COLO829 (cell line): ENCODE data around the gene ZNF202.

Experiments used
- DNase-seq: peaks from one replicate; pipeline ENCODE4 v3.0.0; 2012; ENCODE audit warnings: low spot score

ZNF202 gene

DNA sequence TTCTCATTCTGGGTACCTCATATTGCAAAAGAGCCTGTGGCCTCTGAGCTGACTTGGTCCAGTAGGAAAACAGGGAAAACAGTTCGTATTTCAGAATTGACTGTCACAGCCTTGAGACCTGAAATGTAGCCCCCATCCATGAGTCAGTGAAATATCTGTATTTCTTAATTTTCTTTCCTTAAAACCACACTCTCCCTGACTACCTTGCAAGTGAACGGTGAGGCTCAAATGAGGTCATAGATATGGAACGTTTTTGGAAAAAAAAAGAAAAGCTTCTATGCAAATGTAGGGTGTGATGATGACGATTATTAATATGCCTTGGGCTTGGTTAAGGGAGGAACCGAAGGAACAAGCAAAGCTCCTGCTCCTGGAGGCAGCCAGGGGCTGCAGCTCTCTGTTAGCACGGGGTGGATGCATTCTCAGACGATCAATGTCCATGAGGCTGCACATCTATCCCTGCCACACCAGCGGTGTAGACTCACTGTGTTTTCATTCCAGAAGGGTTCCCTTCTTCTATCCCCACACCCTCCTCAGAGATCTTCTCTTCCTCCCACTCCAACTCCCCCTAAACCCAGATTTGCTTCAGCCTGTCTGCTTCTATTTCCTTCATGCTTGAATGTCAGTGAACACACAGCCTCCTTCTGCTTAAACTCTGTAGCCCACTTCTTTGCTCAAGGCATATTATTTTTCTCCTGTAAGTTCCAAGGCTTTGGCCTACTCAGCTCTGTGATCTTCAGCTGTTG lies 57.9 kb downstream of the ZNF202 start:
- no peak for DNase-seq

DNA sequence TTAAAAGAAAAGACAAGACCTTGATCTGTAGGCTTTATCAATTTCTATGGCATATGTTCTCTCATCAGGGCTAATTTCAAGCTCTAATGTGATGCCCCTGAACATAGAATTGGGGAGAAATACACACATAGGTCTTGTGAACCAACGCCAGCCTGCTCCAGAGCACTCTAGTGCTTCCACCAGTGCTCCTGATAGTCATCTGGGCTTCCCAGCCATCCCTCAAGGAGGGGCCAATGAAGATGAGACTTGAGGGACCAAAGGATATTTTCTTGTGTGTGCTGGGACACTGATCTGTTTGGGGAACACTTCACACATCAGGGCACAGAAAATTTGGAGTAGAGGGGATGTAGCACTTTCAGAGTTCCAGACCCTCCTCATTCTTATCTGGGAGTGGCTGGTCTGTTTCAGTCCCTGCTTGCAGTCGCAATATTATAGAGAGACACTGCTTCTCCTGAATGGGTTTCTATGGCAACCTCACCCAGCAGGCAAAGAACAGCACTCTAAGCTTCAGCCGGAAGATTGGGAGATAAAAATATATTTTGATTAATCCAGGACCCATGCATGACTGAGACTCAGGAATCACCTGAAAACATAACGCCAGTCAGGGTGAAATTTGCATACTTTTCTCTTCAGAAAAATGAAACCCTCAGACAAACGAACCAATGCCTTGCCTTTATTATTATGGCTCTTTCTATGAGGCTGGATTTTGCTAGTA lies 58.6 kb downstream of the ZNF202 start:
- no peak for DNase-seq

DNA sequence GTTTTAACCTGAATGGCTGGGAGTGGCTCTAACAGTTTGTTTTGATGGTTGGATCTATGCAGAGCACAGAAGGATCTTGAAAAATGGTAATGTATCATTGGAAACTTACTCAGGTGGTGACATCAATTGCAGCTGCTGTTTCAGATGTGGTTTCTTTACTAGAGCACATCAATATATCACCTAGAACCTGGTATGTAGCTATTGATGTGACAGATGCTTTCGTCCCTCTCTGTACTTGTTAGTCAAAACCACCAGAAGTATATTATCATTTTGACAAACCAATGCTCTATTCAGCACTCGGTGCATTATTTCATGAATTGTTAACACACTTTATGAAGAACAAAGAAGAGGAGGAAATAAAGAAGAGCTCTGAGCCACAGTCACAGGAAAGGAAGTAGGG lies 60.4 kb downstream of the ZNF202 start:
- DNase-seq: no peak

DNA sequence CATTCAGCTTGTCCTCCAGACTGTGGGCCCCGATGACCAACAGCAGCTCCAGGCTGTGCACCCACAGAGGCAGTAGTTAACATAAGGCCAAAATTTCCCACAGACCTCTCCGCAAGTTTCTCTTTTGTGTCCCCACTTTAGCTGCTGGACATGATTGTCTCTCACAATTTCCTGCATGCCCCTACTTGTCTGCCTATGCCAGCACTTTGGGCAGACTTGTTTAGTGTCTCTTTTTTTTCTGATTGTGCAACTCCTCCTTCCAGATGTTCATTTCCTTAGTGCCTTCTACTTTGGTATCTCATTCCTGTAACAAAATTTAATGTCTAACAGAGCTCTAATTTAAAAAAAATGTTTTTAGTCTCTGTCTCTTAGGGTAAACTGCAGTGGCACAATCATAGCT lies 63.2 kb downstream of the ZNF202 start:
- no peak for DNase-seq

DNA sequence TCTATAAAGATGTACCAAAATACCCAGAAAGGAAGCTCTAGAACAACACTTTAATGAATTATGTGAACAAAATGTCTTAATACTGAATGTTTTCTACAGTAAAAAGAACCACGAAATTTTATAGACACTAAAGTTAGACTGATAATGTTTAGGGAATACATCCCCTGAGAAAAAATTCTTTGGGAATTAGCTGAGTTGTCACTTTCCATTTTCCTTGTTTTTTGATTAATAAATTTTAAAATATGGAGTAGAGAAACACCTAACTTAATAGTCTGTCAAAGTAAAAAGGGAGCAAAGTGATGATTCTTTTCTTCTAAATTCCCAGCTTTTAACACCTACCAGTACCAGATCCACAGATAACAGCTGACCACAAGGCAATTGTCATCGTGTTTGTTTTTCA lies 64.0 kb downstream of the ZNF202 start:
- no peak for DNase-seq

DNA sequence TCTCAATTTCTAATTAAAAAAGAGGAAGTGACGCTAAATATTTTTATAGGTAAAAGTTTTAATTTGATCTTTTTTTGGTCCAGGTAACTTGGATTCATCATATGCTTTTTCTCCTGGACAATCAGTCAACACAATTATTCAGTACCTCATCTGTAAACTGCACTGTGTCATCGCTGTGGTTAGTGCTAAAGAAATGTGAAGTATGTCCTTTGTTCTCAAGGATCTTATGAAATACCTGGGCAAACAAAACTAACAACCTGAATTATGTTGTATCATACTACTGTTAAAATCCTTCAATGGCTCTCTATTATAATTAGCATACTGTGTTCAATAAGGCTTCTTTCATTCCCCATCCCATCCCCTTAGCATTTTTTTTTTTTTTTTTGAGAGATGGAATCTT lies 67.2 kb downstream of the ZNF202 start:
- DNase-seq: no peak
